Stimulated activated CD4-positive, alpha-beta T cell treated with anti-CD3 and anti-CD28 coated beads, TNF-alpha, amount 100 ng/mL, for 4 hours (primary cell): Measurements from ENCODE around the gene BACE1-AS.
"Not testable (repeated sequence)": the region's sequence is repeated elsewhere in the genome, so short reads cannot be mapped to it uniquely, and the experiment has no call there.

Source experiments
- DNase-seq, 3 experiments: peaks; one replicate each; pipeline ENCODE4 v3.0.0-alpha.2; 2020; ENCODE audit warnings: low read depth in 3 of 3

The BACE1-AS gene

DNA sequence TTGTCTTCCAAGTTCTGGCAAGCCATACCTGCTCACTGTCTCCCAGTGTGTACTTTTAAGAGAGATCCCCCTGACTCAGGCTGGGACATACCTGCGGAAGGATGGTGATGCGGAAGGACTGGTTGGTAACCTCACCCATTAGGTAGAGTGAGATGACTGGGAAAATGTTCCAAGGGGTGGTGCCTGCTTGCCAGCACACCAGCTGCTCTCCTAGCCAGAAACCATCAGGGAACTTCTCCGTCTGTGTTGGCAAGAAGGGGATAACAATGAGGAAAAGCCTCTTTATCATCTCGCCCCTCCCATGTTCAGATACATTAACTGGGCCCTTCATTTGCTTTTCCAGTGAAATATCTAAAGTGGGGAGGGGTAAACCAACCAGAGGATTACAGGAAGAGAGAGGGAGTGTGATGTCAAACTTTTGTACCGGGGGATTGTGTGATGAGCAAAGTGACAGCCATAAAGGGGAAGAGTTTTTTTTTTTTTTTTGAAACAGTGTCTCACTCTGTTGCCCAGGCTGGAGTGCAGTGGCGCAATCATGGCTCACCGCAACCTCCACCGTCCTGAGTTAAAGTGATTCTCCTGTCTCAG is at the start of gene BACE1-AS:
Gene BACE1-AS (plus strand): TSS at position 538 of the 588 bp plus-strand sequence.
- DNase-seq, result no peak

DNA sequence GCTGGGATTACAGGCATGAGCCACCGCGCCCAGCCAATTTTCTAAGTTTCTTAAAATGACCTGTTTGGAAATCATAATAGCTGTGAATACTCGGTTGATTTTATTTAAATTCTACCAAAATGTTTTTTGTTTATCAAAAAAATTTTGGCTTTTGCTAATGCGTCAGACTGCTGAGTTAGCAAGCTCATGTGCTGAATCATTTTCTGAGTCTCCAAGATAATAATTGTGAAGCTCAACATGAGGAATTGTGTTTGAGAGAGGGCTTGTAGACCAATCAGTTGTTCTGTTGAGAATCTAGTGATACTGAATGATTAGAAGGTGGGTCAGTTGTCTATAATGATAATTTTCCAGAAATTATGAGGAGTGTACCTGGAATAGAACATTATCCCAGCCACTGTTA is 42.8 kb upstream of the BACE1-AS start:
- DNase-seq, result no peak

DNA sequence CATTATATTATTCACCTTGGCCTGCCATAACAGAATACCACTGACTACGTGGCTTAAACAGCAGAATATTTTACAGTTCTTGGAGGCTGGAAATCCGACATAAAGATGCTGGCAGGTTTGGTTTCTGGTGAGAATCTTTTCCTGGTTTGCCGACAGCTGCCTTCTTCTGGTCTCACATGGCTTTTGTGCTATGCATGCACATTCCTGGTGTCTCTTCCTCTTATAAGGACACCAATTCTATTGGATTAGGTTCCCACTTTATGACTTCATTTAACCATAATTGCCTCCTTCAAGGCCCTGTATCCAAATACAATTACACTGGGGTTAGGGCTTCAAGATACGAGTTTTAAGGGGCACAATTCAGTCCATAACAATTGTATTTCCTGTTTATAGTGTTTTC is 41.6 kb upstream of the BACE1-AS start:
- no peak for DNase-seq

DNA sequence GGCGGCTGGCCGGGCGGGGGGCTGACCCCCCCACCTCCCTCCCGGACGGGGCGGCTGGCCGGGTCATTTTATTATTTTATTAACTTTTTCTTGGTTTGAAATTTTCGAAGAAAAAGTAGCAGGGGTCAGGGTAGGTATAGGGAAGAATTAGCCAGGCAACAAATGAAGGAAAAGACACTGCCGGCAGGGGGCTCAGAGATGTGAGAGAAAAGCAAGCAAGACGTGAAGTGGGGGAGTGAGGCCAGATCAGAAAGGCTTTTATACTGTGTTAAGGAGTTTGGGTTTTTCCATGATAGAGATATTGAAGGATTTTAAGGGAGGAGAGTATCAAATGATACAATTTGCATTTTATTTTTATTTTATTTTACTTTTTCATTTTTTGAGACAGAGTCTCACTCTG is 39.6 kb upstream of the BACE1-AS start:
- no peak for DNase-seq

DNA sequence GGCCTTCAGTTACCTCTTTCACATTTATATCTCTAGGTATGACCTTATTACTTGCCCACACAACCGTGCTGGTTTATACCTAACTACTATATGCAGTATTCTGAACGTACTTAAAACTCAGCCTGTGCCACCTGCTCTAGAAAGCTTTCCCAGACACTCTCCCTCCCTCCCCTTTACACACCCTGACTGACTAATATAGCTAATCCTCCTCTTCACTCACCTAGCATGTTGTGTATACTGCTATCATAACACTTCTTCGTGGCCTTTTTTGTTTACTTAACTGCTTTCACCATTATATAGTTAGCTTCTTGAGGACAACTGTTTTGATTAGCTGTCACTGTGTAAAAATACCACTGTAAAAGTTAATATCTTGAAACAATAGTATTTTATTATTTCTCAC is 35.2 kb upstream of the BACE1-AS start:
- DNase-seq, result no peak

DNA sequence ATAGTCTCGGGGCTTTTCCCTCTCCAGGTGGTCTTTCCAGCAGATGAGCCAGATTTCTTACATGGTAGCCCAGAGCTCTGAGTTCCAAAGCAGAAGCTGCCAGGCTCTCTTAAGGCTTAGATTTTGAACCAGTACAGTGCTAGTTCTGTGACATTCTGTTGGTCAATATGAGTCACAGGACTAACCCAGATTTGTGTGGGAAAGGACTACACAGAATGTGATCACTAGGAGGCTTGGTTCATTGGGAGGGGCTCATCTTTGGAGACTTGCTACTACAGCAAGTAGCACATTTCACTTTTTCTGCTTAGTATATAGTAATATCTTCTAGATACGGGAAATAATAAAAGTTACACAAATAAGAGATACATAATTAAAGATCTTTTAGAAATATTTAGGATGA is 34.6 kb upstream of the BACE1-AS start:
- DNase-seq, result no peak

DNA sequence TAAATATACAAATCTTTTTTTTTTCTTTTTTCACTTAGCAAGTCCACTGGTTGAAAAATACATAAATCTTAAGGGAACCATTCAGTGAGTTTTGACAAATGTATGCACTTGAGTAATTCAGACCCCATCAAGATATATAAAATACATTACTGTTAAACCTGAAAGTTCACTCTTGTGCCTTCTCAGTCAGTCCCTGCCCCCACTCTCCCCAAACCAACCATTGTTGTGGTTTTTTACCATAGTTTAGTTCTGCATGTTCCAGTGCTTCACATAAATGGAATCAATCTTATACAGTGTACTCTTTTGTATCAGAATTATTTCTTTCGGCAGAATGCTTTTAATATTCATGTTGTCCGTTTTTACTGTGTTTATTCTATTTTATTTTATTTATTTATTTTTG is 32.6 kb upstream of the BACE1-AS start:
- no peak for DNase-seq

DNA sequence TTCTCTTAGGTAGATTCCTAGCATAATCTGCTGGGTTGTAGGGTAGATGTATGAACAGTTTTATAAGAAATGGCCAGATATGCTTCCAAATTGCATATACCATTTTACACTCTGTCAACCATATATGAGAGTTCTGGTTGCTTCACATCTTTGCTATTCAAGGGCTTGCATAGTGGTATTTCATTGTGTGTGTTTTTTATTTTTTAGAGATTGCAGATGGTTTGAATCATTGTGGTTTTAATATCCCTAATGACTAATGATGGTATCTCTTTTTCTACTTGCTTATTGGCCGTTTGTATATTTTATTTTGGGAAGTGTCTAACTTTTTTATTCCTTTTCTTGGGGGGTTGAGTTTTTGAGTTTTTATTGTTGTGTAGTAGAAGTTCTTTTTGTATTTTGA is 31.7 kb upstream of the BACE1-AS start:
- DNase-seq, result no peak

DNA sequence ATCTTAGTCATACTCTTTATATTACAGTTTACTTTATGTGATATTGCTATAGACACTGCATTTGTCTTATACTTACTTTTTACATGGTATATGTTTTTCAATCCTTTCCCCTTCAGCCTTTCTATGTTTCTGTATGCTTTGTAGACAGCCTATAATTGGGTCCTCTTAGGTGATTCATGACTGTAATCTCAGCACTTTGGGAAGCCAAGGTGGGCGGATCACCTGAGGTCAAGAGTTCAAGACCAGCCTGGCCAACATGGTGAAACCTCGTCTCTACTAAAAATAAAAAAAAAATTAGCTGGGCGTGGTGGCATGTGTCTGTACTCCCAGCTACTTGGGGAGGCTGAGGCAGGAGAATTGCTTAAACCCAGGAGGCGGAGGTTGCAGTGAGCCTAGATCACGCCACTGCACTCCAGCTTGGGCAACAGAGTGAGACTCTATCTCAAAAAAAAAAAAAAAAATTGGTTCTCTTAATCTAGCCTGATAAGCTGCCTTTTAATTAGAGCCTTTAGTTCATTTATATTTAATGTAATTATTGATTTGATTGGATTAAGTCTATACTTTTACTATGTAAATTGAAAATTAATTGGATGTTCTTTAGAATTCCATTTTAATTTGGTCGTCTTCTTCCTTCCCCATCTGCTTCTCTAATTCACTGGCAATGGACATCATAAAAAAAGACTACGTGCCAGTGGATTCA is 26.4 kb upstream of the BACE1-AS start:
- not testable (repeated sequence) for DNase-seq

DNA sequence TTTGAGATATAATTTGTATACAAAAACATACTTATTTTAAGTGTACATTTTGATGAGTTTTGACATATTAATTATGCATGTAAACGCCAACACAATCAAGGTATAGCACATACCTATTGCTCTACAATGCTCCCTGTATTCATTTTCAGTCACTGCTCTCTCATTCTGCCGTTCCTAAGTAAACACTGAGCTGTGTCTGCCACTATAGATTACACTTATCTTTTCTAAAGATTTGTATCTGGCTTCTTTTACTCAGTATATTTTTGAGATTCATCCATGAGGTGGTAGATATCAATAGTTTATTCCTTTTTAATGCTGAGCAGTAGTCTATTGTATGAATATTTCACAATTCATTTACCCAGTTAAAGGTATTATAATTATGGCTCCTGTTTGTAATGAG is 25.4 kb upstream of the BACE1-AS start:
- no peak for DNase-seq

DNA sequence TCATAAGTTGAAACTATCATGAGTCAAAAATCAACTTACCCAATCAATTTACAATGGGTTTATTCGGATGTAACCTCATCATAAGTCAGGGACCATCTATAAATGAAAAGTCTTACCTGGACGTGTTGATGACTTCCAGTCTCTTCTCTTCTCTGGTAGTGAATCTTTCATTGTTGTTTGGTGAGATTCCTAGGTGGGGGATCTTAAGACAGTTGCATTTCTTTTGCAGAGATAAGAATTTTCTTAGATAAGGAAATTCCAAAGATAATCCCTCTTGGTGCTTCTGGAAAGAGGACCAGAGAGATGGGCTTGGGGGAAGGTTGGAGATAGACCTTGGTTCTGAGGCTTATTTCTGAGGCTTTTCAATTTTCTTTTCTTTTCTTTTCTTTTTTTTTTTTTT is 21.3 kb upstream of the BACE1-AS start:
- no peak for DNase-seq

DNA sequence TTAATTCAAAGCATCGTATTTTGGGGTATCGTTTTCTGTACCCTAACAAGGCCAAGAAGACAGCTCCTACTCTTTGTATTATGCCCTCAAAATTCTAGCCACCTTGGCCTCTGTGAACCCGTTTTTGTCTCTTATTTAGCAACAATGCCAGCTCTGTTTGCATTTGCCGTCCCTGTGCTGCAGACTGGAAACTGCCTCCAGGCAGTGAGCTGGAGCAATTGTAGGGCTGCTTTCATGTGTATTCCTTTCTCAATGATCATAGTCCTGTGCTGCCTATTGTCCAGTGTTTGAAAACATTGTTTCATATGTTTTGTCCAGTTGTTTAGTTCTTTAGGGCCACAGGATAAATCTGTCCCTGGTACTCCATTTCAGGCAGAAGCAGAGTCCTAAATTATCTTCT is 19.9 kb upstream of the BACE1-AS start:
- no peak for DNase-seq

DNA sequence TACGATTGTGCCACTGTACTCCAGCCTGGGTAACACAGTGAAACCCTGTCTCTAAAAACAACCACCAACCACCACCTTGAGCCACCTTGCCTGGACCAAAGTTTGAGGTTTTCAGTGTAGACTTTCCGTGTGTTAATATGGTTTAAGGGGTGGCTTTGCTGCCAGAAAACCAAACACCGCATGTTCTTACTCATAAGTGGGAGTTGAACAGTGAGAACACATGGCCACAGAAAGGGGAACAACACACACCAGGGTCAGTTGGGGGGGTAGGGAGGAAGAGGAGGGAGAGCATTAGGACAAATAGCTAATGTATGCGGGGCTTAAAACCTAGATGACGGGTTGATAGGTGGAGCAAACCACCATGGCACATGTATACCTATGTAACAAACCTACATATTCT is 19.0 kb upstream of the BACE1-AS start:
- DNase-seq, result not testable (repeated sequence)

DNA sequence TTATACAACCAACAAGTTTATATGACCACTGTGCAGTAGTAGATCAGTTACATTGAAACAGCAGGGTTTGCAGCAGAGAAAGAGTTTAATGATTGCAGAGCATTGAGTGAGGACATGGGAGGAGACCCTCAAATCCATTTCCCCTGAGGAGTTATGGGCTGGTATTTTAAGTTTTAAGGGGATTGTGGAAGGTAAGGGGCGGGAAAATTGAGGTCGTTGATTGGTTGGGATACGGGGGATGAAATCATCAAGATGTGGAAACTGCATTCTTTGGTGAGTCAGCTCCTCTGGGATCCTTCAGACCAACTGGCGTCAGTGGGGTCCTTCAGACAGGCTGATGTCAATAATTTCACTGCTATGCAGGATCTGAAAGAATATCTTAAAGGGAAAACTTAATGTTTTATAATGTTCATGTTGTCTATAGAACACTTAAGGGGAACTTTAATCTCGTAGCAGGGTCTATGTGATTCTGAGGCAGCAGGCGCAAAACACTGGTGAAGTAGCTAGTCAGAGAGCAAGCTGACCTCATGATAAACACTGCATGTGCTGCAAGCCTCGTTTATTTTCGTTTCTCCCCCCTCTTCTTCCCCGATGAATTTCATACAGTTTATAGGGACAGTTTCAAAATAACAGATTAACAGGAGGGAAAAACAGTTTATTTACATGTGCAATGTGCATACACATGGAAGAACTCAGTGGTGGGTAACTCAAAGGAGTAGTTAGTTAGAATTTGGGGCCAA is 17.4 kb upstream of the BACE1-AS start:
- no peak for DNase-seq

DNA sequence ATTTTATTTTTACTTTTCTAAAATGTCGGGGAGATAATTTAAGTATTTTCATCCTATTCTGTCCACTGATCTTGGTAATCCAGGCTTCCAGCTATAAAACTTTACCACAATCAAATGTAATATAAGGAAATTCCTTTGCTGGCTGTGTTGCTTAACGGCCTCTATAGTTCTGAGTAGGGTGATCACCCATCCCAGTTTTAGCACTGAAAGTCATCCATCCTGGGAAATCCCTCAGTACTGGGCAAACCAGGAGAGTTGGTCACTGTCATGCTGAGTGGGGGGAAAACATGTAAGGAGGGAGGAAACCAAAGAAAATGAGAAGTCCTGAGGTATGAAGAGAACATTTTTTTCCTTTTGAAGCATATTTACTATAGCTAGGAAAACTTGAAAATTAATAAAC is 12.8 kb upstream of the BACE1-AS start:
- no peak for DNase-seq

DNA sequence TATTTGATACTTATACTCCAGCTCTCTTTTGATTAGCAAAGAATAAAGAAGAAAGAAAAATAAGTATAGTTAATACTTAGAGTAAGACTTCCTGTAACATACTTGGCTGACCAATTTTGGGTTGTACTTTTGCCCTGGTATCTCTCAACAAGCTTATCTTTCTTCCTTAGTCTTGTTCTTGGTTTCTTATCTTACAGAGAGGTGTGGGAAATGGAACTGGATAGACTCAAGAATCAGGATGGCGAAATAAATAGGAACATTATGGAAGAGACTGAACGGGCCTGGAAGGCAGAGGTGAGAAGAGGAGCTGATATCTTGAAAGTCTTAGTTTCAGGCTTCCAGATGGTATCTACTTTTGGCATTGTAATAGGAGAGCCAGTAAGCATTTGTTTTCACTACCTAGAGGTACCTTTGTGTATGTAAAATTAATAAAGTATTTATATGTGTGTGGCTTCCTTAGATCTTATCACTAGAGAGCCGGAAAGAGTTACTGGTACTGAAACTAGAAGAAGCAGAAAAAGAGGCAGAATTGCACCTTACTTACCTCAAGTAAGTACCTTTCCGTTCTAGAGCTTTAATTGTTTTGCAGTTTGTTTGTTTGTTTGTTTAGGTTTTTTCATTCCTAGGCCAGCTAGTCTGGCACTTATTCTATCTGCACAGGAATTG is 11.3 kb upstream of the BACE1-AS start:
- no peak for DNase-seq

DNA sequence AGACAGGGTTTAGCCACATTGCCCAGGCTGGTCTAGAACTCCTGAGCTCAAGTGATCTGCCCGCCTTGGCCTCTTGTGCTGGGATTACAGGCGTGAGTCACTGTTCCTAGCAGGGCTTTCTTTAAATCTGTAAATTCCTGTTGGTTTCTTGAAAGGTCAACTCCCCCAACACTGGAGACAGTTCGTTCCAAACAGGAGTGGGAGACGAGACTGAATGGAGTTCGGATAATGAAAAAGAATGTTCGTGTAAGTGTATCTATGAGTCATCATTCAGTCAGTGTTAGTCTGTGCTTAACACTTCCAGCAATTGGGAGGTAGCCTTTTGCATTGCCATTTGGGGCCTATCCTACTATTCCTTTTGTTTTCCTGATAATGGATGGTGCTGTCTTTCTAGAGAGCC is 10.0 kb upstream of the BACE1-AS start:
- DNase-seq, result no peak

DNA sequence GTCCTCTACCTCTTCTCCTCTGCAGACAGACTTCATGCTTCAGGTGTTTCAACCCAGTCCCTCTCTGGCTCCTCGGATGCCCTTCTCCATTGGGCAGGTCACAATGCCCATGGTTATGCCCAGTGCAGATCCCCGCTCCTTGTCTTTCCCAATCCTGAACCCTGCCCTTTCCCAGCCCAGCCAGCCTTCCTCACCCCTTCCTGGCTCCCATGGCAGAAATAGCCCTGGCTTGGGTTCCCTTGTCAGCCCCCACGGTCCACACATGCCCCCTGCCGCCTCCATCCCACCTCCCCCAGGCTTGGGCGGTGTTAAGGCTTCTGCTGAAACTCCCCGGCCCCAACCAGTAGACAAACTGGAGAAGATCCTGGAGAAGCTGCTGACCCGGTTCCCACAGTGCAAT is 9.3 kb upstream of the BACE1-AS start:
- DNase-seq, result no peak

DNA sequence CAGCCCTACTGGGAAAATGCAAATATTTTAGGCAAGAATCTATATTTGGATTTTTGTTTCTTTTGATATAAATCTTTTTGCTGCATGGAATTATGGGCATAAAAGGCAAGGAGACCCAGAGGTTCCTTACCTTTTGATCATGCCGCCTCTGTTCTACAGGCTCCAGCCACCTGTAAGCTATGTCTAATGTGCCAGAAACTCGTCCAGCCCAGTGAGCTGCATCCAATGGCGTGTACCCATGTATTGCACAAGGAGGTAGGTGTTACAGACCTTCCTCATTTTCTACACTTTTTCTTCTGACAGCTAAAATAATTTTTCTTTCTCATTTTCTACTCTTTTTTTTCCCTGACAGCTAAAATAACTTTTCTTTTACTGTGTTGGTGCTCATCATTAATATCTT is 8.2 kb upstream of the BACE1-AS start:
- no peak for DNase-seq

DNA sequence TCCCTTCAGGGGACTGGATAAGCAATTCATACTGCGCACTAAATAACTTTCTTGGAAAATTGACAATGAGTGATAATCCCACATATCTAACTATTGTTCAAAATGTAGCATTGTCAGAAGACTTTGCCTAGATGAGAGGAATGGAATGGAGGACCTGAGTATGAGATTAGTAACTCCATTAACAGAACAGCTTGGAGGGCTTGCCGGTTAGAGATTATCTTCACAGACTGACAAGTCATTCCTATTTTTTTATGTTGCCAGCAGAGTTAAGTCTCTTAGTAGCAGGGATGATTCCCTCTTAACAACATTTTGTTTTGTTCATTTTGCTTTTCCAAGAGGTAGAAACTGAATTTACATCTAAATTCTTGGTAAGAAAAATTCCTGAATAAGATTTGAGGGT is 7.1 kb upstream of the BACE1-AS start:
- no peak for DNase-seq

DNA sequence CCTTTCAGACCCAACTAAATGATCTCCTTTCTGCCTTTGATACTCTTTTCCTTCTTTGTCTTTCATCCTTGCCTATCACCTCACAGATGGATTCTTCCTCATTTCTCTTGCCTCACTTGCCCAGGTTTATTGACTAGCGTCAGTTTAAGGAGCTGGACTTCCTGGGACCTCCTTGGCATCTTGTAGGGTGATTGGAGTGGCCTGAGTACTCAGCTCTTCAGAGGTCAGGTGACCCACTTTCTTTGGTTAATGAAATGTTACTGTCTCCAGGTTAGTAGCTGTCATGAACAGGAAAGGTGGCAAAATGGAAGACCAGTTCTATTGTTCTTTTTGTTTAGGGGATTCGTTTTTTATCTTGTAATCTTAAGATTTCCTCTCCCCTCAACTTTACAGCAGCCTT is 4.6 kb upstream of the BACE1-AS start:
- no peak for DNase-seq

DNA sequence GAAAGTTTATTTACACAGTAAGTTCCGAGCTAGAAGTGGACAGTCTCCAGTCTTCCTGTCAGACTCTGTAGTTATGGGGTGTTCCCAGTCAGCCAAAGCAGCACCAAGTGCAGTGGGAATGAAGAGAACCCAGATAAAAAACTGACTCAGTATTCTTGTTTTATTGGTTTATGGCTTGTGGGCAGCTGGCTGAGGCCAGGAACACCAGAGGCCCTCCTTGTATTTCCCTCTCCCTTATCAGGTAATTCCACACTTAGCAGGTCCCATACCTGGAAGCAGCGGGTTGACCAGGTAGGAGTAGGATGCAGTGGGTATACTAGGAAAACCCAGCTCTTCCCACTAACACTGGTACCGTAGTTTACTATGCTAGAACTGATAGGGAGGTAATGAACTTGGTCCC is 3.5 kb upstream of the BACE1-AS start:
- no peak for DNase-seq

DNA sequence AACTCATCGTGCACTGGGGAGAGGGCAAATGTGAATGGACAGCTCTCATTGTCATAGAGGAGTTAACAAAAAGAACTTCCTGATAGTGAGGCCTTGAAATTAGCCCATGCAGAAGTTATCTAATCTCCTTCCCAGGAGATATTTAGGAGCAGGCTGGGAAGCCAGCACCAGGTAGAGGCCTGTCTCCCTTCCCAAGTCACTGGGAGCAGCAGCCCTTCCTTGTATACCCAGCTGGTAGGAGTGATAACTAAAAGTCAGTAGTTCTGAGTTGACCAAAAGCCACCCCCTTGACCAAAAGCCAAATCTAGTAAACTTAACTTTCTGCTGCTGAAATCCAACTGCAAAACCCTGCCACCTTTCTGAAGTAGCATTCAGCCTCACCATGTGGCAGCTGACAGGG is 1.4 kb upstream of the BACE1-AS start:
- no peak for DNase-seq
